ENCODE measurements around the gene CCNQ. TPM values are rescaled to one million over a fixed set of nuclear protein-coding genes. Genes with fewer than 3 reads are reported as not detected.

The CCNQ gene
- total and polyA plus RNA-seq, 8 donors = 10.8 to 18.7 (median 13.6) TPM

GRCh38 chrX:153600921-153601320 is 2.0 kb upstream of the CCNQ start:
- ATAC-seq = no peak
- intact Hi-C loops (cut with DNase I) = no loop called here

GRCh38 chrX:153600032-153600373 is 1.1 kb upstream of the CCNQ start:
- no peak for DNase-seq
- H3K4me1 ChIP-seq = peaks cover 0 to 24% of the 10 kb centered on the region in 2 donors
- H3K27ac ChIP-seq = no peak overlapping the region
- TF ChIP-seq, protein P1, sequence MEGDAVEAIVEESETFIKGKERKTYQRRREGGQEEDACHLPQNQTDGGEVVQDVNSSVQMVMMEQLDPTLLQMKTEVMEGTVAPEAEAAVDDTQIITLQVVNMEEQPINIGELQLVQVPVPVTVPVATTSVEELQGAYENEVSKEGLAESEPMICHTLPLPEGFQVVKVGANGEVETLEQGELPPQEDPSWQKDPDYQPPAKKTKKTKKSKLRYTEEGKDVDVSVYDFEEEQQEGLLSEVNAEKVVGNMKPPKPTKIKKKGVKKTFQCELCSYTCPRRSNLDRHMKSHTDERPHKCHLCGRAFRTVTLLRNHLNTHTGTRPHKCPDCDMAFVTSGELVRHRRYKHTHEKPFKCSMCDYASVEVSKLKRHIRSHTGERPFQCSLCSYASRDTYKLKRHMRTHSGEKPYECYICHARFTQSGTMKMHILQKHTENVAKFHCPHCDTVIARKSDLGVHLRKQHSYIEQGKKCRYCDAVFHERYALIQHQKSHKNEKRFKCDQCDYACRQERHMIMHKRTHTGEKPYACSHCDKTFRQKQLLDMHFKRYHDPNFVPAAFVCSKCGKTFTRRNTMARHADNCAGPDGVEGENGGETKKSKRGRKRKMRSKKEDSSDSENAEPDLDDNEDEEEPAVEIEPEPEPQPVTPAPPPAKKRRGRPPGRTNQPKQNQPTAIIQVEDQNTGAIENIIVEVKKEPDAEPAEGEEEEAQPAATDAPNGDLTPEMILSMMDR (IDR thresholded peaks at IDR 0.05) = no peak
- H3K36me3 ChIP-seq = peaks cover 0 to 9% of the 10 kb centered on the region in 2 donors
- H3K27me3 ChIP-seq = no peaks in the 10 kb centered on the region
- H3K4me3 ChIP-seq = peak overlapping the region; percentile 39 to 69
- ATAC-seq = peak; percentile 40
- no peaks in the 10 kb centered on the region for H3K9me3 ChIP-seq
- intact Hi-C loops (cut with DNase I) = no loop called here

More at GRCh38 chrX:153600921-153601320, 2.0 kb upstream of the CCNQ start:
- Histone ChIP-seq H3K9me3 (no peaks in the 10 kb centered on the region), H3K27ac (no peak overlapping the region), H3K4me1 (peaks cover 0 to 24% of the 10 kb centered on the region in 2 donors), H3K36me3 (no peaks in the 10 kb centered on the region), H3K4me3 (no peak overlapping the region), H3K27me3 (no peaks in the 10 kb centered on the region)
- no peak for DNase-seq
- TF ChIP-seq, protein P1 (IDR thresholded peaks at IDR 0.05) = no peak

- Histone ChIP-seq H3K4me1 (peaks cover 0 to 24% of the 10 kb centered on the region in 2 donors), H3K27ac (peak overlapping the region; percentile 7 to 70), H3K27me3 (no peaks in the 10 kb centered on the region), H3K9me3 (no peaks in the 10 kb centered on the region), H3K4me3 (peak overlapping the region; percentile 39 to 69), H3K36me3 (peaks cover 0 to 15% of the 10 kb centered on the region in 2 donors)
- intact Hi-C loops (cut with DNase I) = no loop called here
- DNase-seq (peak; percentile 80 to 97 (median 93)), ATAC-seq (peak; percentile 95)
- TF ChIP-seq, protein P1 (IDR thresholded peaks at IDR 0.05) = no peak
Observed at GRCh38 chrX:153599192-153600031, 473 bp upstream of the CCNQ start.

GRCh38 chrX:153596981-153597750 is 1.8 kb downstream of the CCNQ start:
- Histone ChIP-seq H3K27me3 (no peaks in the 10 kb centered on the region), H3K9me3 (no peaks in the 10 kb centered on the region), H3K4me1 (peaks cover 0 to 24% of the 10 kb centered on the region in 2 donors), H3K4me3 (no peak overlapping the region), H3K27ac (no peak overlapping the region), H3K36me3 (peaks cover 0 to 37% of the 10 kb centered on the region in 2 donors)
- intact Hi-C loops (cut with DNase I) = no loop called here
- no peak for ATAC-seq
- TF ChIP-seq, protein P1 (IDR thresholded peaks at IDR 0.05) = no peak
- DNase-seq = no peak
